ENCODE results near the gene C10orf67. TPM values are rescaled to one million over a fixed set of nuclear protein-coding genes. Genes with fewer than 3 reads are reported as not detected.

Gene C10orf67
- total RNA-seq, 1 experiment from 2014 or later = not detected

DNA sequence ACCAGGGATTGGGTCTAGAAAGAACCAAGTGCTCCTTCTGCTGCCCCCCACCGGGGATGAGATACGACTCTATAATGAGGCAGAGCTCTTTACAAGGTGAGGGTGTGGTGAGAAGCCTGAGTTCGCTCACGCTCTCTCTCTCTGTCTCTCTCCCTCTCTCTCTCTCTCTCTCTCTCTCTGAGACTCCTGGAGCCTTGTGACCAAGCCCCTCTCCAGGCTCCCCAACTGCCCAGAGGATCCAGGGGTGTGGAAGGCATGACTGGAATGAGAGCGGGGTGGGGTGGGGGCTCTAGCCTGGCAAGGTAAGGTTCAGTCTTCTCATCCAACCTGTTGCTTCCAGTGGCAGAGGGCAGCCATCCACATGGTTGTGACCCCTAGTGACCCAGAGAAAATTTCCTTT is 155.6 kb downstream of the C10orf67 start:
- no peak overlapping the region for H3K23ac ChIP-seq (ENCODE audit: insufficient read length, low read depth, low read length)
- H4K91ac ChIP-seq (ENCODE audit: insufficient read length, low read depth, low read length) = no peak overlapping the region
- Mint-ChIP-seq H3K9me3 (peaks cover 2 to 8% of the 10 kb centered on the region in 2 experiments), H3K4me1 (peaks cover 21 to 34% of the 10 kb centered on the region in 2 experiments), H3K4me3 (no peak overlapping the region), H3K36me3 (ENCODE audit: insufficient read depth in 1 of 3, low read depth in 3 of 3) (peaks cover 0 to 3% (median 0%) of the 10 kb centered on the region in 3 experiments; a peak in 2 of 7 replicates), H3K27ac (no peak overlapping the region), H3K27me3 (ENCODE audit: low read depth) (peaks cover 95% of the 10 kb centered on the region)
- H3K56ac ChIP-seq (ENCODE audit: insufficient read length, low read depth, low read length) = no peak overlapping the region
- H3K27me3 ChIP-seq (ENCODE audit: insufficient read depth, low read length) = peaks cover 72% of the 10 kb centered on the region
- no peak overlapping the region for H2BK120ac ChIP-seq (ENCODE audit: low read depth, low read length, poor library complexity, severe bottlenecking)
- no peaks in the 10 kb centered on the region for H3K9me3 ChIP-seq (ENCODE audit: control insufficient read depth, low read depth, low read length)
- H4K20me1 ChIP-seq (ENCODE audit: control insufficient read depth, insufficient read depth, insufficient read length) = peaks cover 3% of the 10 kb centered on the region
- H4K8ac ChIP-seq (replicated peaks; ENCODE audit: insufficient read length, low read depth, low read length) = no peak overlapping the region
- H3K9ac ChIP-seq (ENCODE audit: extremely low read depth, insufficient read length, low read length) = no peak overlapping the region
- H3K4ac ChIP-seq (ENCODE audit: low read depth, low read length) = no peak overlapping the region
- TF ChIP-seq, protein P1, sequence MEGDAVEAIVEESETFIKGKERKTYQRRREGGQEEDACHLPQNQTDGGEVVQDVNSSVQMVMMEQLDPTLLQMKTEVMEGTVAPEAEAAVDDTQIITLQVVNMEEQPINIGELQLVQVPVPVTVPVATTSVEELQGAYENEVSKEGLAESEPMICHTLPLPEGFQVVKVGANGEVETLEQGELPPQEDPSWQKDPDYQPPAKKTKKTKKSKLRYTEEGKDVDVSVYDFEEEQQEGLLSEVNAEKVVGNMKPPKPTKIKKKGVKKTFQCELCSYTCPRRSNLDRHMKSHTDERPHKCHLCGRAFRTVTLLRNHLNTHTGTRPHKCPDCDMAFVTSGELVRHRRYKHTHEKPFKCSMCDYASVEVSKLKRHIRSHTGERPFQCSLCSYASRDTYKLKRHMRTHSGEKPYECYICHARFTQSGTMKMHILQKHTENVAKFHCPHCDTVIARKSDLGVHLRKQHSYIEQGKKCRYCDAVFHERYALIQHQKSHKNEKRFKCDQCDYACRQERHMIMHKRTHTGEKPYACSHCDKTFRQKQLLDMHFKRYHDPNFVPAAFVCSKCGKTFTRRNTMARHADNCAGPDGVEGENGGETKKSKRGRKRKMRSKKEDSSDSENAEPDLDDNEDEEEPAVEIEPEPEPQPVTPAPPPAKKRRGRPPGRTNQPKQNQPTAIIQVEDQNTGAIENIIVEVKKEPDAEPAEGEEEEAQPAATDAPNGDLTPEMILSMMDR (conservative IDR thresholded peaks at IDR 0.05) = no peak
- 0 out of 2 replicates have a peak, but pooled peaks cover 2% of the 10 kb centered on the region for H3K4me1 ChIP-seq (ENCODE audit: insufficient read depth, low read length)
- no peak overlapping the region for H2BK15ac ChIP-seq (ENCODE audit: low read depth, low read length)
- H3K18ac ChIP-seq (ENCODE audit: insufficient read length, low read depth, low read length) = no peak overlapping the region
- DNase-seq = no peak
- H3K79me1 ChIP-seq (ENCODE audit: insufficient read depth, low read depth, low read length, poor library complexity, severe bottlenecking) = no peaks in the 10 kb centered on the region
- no peak overlapping the region for H2AK5ac ChIP-seq (ENCODE audit: insufficient read length, low read length)
- no peak overlapping the region for H3K27ac ChIP-seq (ENCODE audit: insufficient read length, low read depth, low read length)
- H3K79me2 ChIP-seq (ENCODE audit: insufficient read depth, low read length) = no peaks in the 10 kb centered on the region
- H2BK12ac ChIP-seq (ENCODE audit: insufficient read length, low read depth, low read length) = no peak overlapping the region
- H3K14ac ChIP-seq (ENCODE audit: insufficient read depth, low read length) = no peak overlapping the region
- no peak overlapping the region for H4K5ac ChIP-seq (ENCODE audit: insufficient read length, low read depth, low read length)
- no peak overlapping the region for H2AFZ ChIP-seq (ENCODE audit: low read length)
- peaks cover 6% of the 10 kb centered on the region for H3K23me2 ChIP-seq (ENCODE audit: insufficient read length, low read depth, low read length, poor library complexity, severe bottlenecking)
- H3T11ph ChIP-seq (ENCODE audit: low read length) = no peak overlapping the region
- H2BK5ac ChIP-seq (ENCODE audit: insufficient read length, low read length) = no peak overlapping the region
- WGBS (ENCODE audit: extremely low coverage, insufficient read length, low lambda C conversion rate) = no CpG with 5 or more reads among the region's 5 CpGs
- H2BK20ac ChIP-seq (ENCODE audit: low read depth, low read length, poor library complexity, severe bottlenecking) = no peak overlapping the region
- H3K4me2 ChIP-seq (ENCODE audit: insufficient read depth, insufficient read length, low read length) = no peak overlapping the region

Measured in H9 (cell line).